ENCODE results near the gene VASH2.
"Not testable (repeated sequence)": the region's sequence is repeated elsewhere in the genome, so short reads cannot be mapped to it uniquely, and the experiment has no call there.

Gene VASH2

DNA sequence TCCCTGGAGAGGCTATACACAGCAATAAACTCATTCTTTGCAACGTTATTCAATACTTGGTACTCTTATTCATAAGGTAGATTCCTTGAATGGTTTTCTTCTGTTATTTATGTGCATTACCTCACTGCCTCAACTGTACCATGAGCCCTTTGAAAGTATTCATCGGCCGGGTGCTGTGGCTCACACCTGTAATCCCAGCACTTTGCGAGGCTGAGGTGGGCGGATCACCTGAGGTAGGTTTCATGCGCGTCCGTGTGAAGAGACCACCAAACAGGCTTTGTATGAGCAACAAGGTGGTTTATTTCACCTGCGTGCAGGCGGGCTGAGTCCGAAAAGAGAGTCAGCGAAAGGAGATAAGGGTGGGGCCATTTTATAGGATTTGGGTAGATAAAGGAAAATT, 42.3 kb upstream of the VASH2 start:
- H3K18ac ChIP-seq (ENCODE audit: low read length); H2BK12ac ChIP-seq (ENCODE audit: low read length); H3K23ac ChIP-seq (ENCODE audit: low read depth, low read length, poor library complexity); H2BK5ac ChIP-seq (ENCODE audit: low read length); H3K4me1 ChIP-seq (ENCODE audit: control insufficient read depth in 2 of 2, insufficient read depth in 1 of 2, low read depth in 1 of 2, low read length in 2 of 2); H3K4me2 ChIP-seq (ENCODE audit: insufficient read depth, low read length, poor library complexity, severe bottlenecking); H4K91ac ChIP-seq (ENCODE audit: low read depth, low read length, poor library complexity); H3K9ac ChIP-seq (ENCODE audit: low read depth, low read length, poor library complexity); DNase-seq (ENCODE audit: low spot score); H2AFZ ChIP-seq (ENCODE audit: low read length); H2BK15ac ChIP-seq (ENCODE audit: low read length); H3K4ac ChIP-seq (ENCODE audit: low read length); H3K27ac ChIP-seq (replicated peaks; ENCODE audit: low read length); H3K36me3 ChIP-seq (replicated peaks in 1 of 2; ENCODE audit: control insufficient read depth in 2 of 2, insufficient read depth in 2 of 2, low read length in 2 of 2); H3K14ac ChIP-seq (ENCODE audit: low read length); H4K8ac ChIP-seq (ENCODE audit: low read depth, low read length); H3K79me1 ChIP-seq (ENCODE audit: low read depth, low read length); H2AK5ac ChIP-seq (ENCODE audit: low read depth, low read length); H3K9me3 ChIP-seq (replicated peaks in 1 of 2; ENCODE audit: control insufficient read depth in 2 of 2, insufficient read depth in 1 of 2, low read depth in 1 of 2, low read length in 2 of 2); H3K27me3 ChIP-seq (ENCODE audit: control insufficient read depth in 3 of 3, insufficient read depth in 3 of 3, low read depth in 1 of 3, low read length in 3 of 3); H2BK120ac ChIP-seq (ENCODE audit: low read depth, low read length): not testable (repeated sequence)
- H3K4me3 ChIP-seq (ENCODE audit: low read length in 2 of 2), result peak overlapping the region in 1 of 2 donors; percentile 34
- no CpG with 5 or more reads among the region's 12 CpGs for WGBS, 2 donors (ENCODE audit: extremely low coverage in 2 of 2, insufficient read length in 2 of 2, insufficient replicate concordance in 1 of 2)

- WGBS, 2 donors (ENCODE audit: extremely low coverage in 2 of 2, insufficient read length in 2 of 2, insufficient replicate concordance in 1 of 2), result no CpG with 5 or more reads among the region's 3 CpGs
- H2BK12ac ChIP-seq (ENCODE audit: low read length), result no peak overlapping the region
- H3K23ac ChIP-seq (ENCODE audit: low read depth, low read length, poor library complexity), result no peak overlapping the region
- H3K27ac ChIP-seq (replicated peaks; ENCODE audit: low read length), result no peak overlapping the region
- peaks cover 0 to 5% of the 10 kb centered on the region in 2 donors for H3K9me3 ChIP-seq (replicated peaks in 1 of 2; ENCODE audit: control insufficient read depth in 2 of 2, insufficient read depth in 1 of 2, low read depth in 1 of 2, low read length in 2 of 2)
- no peak overlapping the region for H4K8ac ChIP-seq (ENCODE audit: low read depth, low read length)
- no peak overlapping the region for H2BK15ac ChIP-seq (ENCODE audit: low read length)
- H3K9ac ChIP-seq (ENCODE audit: low read depth, low read length, poor library complexity), result no peak overlapping the region
- peaks cover 0 to 2% (median 0%) of the 10 kb centered on the region in 3 experiments for H3K27me3 ChIP-seq (ENCODE audit: control insufficient read depth in 3 of 3, insufficient read depth in 3 of 3, low read depth in 1 of 3, low read length in 3 of 3)
- H3K4me3 ChIP-seq (ENCODE audit: low read length in 2 of 2), result no peak overlapping the region
- no peak overlapping the region for H4K91ac ChIP-seq (ENCODE audit: low read depth, low read length, poor library complexity)
- H2BK5ac ChIP-seq (ENCODE audit: low read length), result no peak overlapping the region
- H2AK5ac ChIP-seq (ENCODE audit: low read depth, low read length), result no peak overlapping the region
- DNase-seq (ENCODE audit: low spot score), result no peak
- no peak overlapping the region for H2BK120ac ChIP-seq (ENCODE audit: low read depth, low read length)
- H3K4me1 ChIP-seq (ENCODE audit: control insufficient read depth in 2 of 2, insufficient read depth in 1 of 2, low read depth in 1 of 2, low read length in 2 of 2), result no peaks in the 10 kb centered on the region
- H3K14ac ChIP-seq (ENCODE audit: low read length), result no peak overlapping the region
- no peak overlapping the region for H3K4ac ChIP-seq (ENCODE audit: low read length)
- H3K4me2 ChIP-seq (ENCODE audit: insufficient read depth, low read length, poor library complexity, severe bottlenecking), result no peak overlapping the region
- H3K36me3 ChIP-seq (replicated peaks in 1 of 2; ENCODE audit: control insufficient read depth in 2 of 2, insufficient read depth in 2 of 2, low read length in 2 of 2), result no peaks in the 10 kb centered on the region
- no peak overlapping the region for H3K18ac ChIP-seq (ENCODE audit: low read length)
- H3K79me1 ChIP-seq (ENCODE audit: low read depth, low read length), result no peaks in the 10 kb centered on the region
- H2AFZ ChIP-seq (ENCODE audit: low read length), result no peak overlapping the region
Measured at GRCh38 chr1:212908971-212909370, 41.4 kb upstream of the VASH2 start.

GRCh38 chr1:212909652-212910063, 40.7 kb upstream of the VASH2 start:
- H2BK15ac ChIP-seq (ENCODE audit: low read length), result no peak overlapping the region
- no peak overlapping the region for H2BK120ac ChIP-seq (ENCODE audit: low read depth, low read length)
- H4K91ac ChIP-seq (ENCODE audit: low read depth, low read length, poor library complexity), result no peak overlapping the region
- peaks cover 0 to 2% (median 0%) of the 10 kb centered on the region in 3 experiments for H3K27me3 ChIP-seq (ENCODE audit: control insufficient read depth in 3 of 3, insufficient read depth in 3 of 3, low read depth in 1 of 3, low read length in 3 of 3)
- no CpG with 5 or more reads among the region's 3 CpGs for WGBS, 2 donors (ENCODE audit: extremely low coverage in 2 of 2, insufficient read length in 2 of 2, insufficient replicate concordance in 1 of 2)
- no peak for DNase-seq (ENCODE audit: low spot score)
- no peak overlapping the region for H3K27ac ChIP-seq (replicated peaks; ENCODE audit: low read length)
- no peaks in the 10 kb centered on the region for H3K79me1 ChIP-seq (ENCODE audit: low read depth, low read length)
- no peaks in the 10 kb centered on the region for H3K36me3 ChIP-seq (replicated peaks in 1 of 2; ENCODE audit: control insufficient read depth in 2 of 2, insufficient read depth in 2 of 2, low read length in 2 of 2)
- H3K4me2 ChIP-seq (ENCODE audit: insufficient read depth, low read length, poor library complexity, severe bottlenecking), result no peak overlapping the region
- no peak overlapping the region for H3K18ac ChIP-seq (ENCODE audit: low read length)
- H3K9me3 ChIP-seq (replicated peaks in 1 of 2; ENCODE audit: control insufficient read depth in 2 of 2, insufficient read depth in 1 of 2, low read depth in 1 of 2, low read length in 2 of 2), result peaks cover 0 to 3% of the 10 kb centered on the region in 2 donors
- H2BK5ac ChIP-seq (ENCODE audit: low read length), result no peak overlapping the region
- no peak overlapping the region for H2AFZ ChIP-seq (ENCODE audit: low read length)
- H3K9ac ChIP-seq (ENCODE audit: low read depth, low read length, poor library complexity), result no peak overlapping the region
- no peak overlapping the region for H3K23ac ChIP-seq (ENCODE audit: low read depth, low read length, poor library complexity)
- H2AK5ac ChIP-seq (ENCODE audit: low read depth, low read length), result no peak overlapping the region
- H4K8ac ChIP-seq (ENCODE audit: low read depth, low read length), result no peak overlapping the region
- H3K4me3 ChIP-seq (ENCODE audit: low read length in 2 of 2), result no peak overlapping the region
- no peak overlapping the region for H2BK12ac ChIP-seq (ENCODE audit: low read length)
- no peaks in the 10 kb centered on the region for H3K4me1 ChIP-seq (ENCODE audit: control insufficient read depth in 2 of 2, insufficient read depth in 1 of 2, low read depth in 1 of 2, low read length in 2 of 2)
- H3K4ac ChIP-seq (ENCODE audit: low read length), result no peak overlapping the region
- H3K14ac ChIP-seq (ENCODE audit: low read length), result no peak overlapping the region

GRCh38 chr1:212910213-212910612, 40.1 kb upstream of the VASH2 start:
- not testable (repeated sequence) for H3K27ac ChIP-seq (replicated peaks; ENCODE audit: low read length); H3K27me3 ChIP-seq (ENCODE audit: control insufficient read depth in 3 of 3, insufficient read depth in 3 of 3, low read depth in 1 of 3, low read length in 3 of 3); H3K14ac ChIP-seq (ENCODE audit: low read length); H4K8ac ChIP-seq (ENCODE audit: low read depth, low read length); H3K4ac ChIP-seq (ENCODE audit: low read length); H3K4me3 ChIP-seq (ENCODE audit: low read length in 2 of 2); H3K9me3 ChIP-seq (replicated peaks in 1 of 2; ENCODE audit: control insufficient read depth in 2 of 2, insufficient read depth in 1 of 2, low read depth in 1 of 2, low read length in 2 of 2); H2BK15ac ChIP-seq (ENCODE audit: low read length); H2BK12ac ChIP-seq (ENCODE audit: low read length); H3K36me3 ChIP-seq (replicated peaks in 1 of 2; ENCODE audit: control insufficient read depth in 2 of 2, insufficient read depth in 2 of 2, low read length in 2 of 2); H3K79me1 ChIP-seq (ENCODE audit: low read depth, low read length); H2BK5ac ChIP-seq (ENCODE audit: low read length); DNase-seq (ENCODE audit: low spot score); H3K23ac ChIP-seq (ENCODE audit: low read depth, low read length, poor library complexity); H2BK120ac ChIP-seq (ENCODE audit: low read depth, low read length); H4K91ac ChIP-seq (ENCODE audit: low read depth, low read length, poor library complexity); H3K4me1 ChIP-seq (ENCODE audit: control insufficient read depth in 2 of 2, insufficient read depth in 1 of 2, low read depth in 1 of 2, low read length in 2 of 2); H3K4me2 ChIP-seq (ENCODE audit: insufficient read depth, low read length, poor library complexity, severe bottlenecking); H3K9ac ChIP-seq (ENCODE audit: low read depth, low read length, poor library complexity); H3K18ac ChIP-seq (ENCODE audit: low read length); H2AK5ac ChIP-seq (ENCODE audit: low read depth, low read length); H2AFZ ChIP-seq (ENCODE audit: low read length)
- no CpG with 5 or more reads among the region's 10 CpGs for WGBS, 2 donors (ENCODE audit: extremely low coverage in 2 of 2, insufficient read length in 2 of 2, insufficient replicate concordance in 1 of 2)

Data from neuronal stem cell (in vitro differentiated cells).